Pancreas (tissue), 10 donors: ENCODE data around the gene EBF3. TPM values are rescaled to one million over a fixed set of nuclear protein-coding genes. Genes with fewer than 3 reads are reported as not detected.

ENCODE experiments used
- ATAC-seq, 4 donors: fragments of 200-7000 bp; cut with Tn5 transposase; one replicate each; pipeline versions ENCODE4 v1.8.0 to v1.9.1; 2020; ENCODE audit warnings: mild to moderate bottlenecking in 4 of 4, moderate library complexity in 4 of 4
- DNase-seq, 6 donors: peaks; one replicate each; pipeline ENCODE4 v3.0.0-alpha.2; 2020
- FAIRE-seq: peaks from 2 replicates; lab custom pipeline; 2012; peaks lifted over from hg19 to GRCh38; lab: Jason Lieb, UNC
- H3K27ac ChIP-seq, 4 donors: fragments of 200-600 bp; sonication (generic); 1 replicate in 3 of 4; 2 replicates in 1 of 4; pipeline versions ENCODE4 v1.5.0 to v1.8.0; 2020
- H3K27me3 ChIP-seq, 4 donors: fragments of 200-600 bp; one replicate each; pipeline ENCODE4 v1.8.0; 2021
- H3K36me3 ChIP-seq, 3 donors: fragments of 200-600 bp; sonication (generic) in 1 of 3; one replicate each; pipeline versions ENCODE4 v1.5.0 to v1.8.0; 2020 to 2021
- H3K4me1 ChIP-seq, 3 donors: fragments of 200-600 bp; one replicate each; pipeline ENCODE4 v1.8.0; 2021
- H3K4me3 ChIP-seq, 4 donors: fragments of 200-600 bp; sonication (generic) in 2 of 4; one replicate each; pipeline versions ENCODE4 v1.5.0 to v1.8.0; 2020 to 2021
- H3K9me3 ChIP-seq, 4 donors: fragments of 200-600 bp; one replicate each; pipeline ENCODE4 v1.8.0; 2021
- WGBS, 2 donors: extraction: QIAGEN DNeasy Blood & Tissue Kit; methylation state at CpG; one replicate each; pipeline ENCODE4 v1.1.7; 2013; 5-methylcytosine and 5-hydroxymethylcytosine counted together
- intact Hi-C, 3 donors: fragments of 100-400 bp; cut with DNase I; formaldehyde crosslinking; loops; one replicate each; pipeline versions ENCODE4 v1.11.1 to v1.14.2; 2022
- polyA plus RNA-seq, 2 donors: library from polyadenylated mRNA; stranded (reverse); fragments of 200-250 nt; gene quantifications; one replicate each; pipeline ENCODE4 v1.2.3, GENCODE V29; 2013
- total RNA-seq, 6 donors: library from RNA; stranded (reverse); fragmentation: NEBNext Ultra II Directional in 4 of 6; extraction: Animal tissue kit (Norgen Biotek cat#: 25700) in 4 of 6; gene quantifications; one replicate each; pipeline versions ENCODE4 v1.2.1 to v1.2.4, GENCODE V29; 2021 to 2023
- TF ChIP-seq, protein P1 (sequence below), 4 donors: fragments of 200-600 bp; sonication (generic) in 3 of 4; IDR thresholded peaks; one replicate each; pipeline versions ENCODE4 v1.5.0 to v1.8.0; 2021; ENCODE audit warnings: antibody characterized with exemption in 4 of 4
- donor health status: healthy with polysubstance abuse.
- donor health status: DM: no; HTN: no; CAD: no; lungs with moderate emphysema.
- donor health status: DM: no; HTN: no; CAD: no.
- donor health status: control.
- donor health status: control.
- donor health status: Bipolar disorder and iron deficiency.
- donor health status: DM: yes; HTN: yes; CAD: no.
- donor health status: DM: no; HTN: no; CAD: no.
- donor health status: DM: no; HTN: no; CAD: no.
- donor health status: DM: yes; HTN: yes; CAD: no.

Gene EBF3
- total and polyA plus RNA-seq, 8 donors = 0.47 to 1.5 (median 1.1) TPM

DNA sequence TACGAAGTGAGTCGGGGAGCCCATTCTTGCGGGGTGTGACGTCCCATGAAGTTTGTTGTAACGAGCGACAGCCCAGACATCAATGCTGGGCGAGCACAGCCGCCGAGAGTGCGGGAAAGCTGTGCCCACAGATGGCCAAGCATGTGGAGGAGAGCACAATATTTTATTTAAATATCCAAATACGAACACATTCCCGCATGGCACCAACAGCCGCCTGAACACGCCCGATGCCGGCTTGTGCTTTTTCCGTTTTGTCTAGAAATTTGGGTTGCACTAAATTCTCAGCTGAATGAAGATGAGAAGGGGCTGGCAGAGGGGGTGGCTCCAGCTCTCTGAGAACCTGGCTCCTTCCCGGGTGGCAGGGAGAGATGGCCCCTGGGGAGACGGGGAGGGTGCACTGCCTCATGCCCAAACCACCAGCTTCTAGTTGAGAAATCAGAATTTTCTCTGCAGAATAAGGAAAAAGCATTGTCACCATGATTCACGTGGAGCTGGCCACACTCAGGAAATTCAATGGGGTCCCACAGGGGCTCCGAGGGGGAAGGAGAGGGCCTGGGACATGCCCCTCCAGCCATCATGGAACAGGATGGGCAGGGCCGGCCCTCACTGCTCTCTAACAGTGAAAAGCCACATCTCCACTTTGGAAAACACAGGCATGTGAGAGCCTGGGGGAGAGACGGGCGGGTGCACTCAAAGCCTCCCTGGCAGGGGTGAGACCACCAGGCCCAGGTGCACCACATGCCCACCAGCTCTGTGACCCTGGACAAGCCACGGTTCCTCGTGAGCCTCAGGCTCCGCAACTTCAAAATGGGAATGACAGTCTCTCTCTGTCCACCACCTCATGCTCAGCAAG is 48.3 kb downstream of the EBF3 start:
- Histone ChIP-seq H3K27ac (no peak overlapping the region), H3K36me3 (no peaks in the 10 kb centered on the region), H3K4me1 (no peaks in the 10 kb centered on the region), H3K27me3 (no peaks in the 10 kb centered on the region), H3K4me3 (no peak overlapping the region), H3K9me3 (no peaks in the 10 kb centered on the region)
- ATAC-seq (no peak), FAIRE-seq (no peak), DNase-seq (no peak)
- TF ChIP-seq, protein P1, sequence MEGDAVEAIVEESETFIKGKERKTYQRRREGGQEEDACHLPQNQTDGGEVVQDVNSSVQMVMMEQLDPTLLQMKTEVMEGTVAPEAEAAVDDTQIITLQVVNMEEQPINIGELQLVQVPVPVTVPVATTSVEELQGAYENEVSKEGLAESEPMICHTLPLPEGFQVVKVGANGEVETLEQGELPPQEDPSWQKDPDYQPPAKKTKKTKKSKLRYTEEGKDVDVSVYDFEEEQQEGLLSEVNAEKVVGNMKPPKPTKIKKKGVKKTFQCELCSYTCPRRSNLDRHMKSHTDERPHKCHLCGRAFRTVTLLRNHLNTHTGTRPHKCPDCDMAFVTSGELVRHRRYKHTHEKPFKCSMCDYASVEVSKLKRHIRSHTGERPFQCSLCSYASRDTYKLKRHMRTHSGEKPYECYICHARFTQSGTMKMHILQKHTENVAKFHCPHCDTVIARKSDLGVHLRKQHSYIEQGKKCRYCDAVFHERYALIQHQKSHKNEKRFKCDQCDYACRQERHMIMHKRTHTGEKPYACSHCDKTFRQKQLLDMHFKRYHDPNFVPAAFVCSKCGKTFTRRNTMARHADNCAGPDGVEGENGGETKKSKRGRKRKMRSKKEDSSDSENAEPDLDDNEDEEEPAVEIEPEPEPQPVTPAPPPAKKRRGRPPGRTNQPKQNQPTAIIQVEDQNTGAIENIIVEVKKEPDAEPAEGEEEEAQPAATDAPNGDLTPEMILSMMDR (IDR thresholded peaks at IDR 0.05) = no peak
- 76 to 86% methylated on average over 27 of the region's 27 CpGs for WGBS, 2 donors
- intact Hi-C loops = no loop called here

DNA sequence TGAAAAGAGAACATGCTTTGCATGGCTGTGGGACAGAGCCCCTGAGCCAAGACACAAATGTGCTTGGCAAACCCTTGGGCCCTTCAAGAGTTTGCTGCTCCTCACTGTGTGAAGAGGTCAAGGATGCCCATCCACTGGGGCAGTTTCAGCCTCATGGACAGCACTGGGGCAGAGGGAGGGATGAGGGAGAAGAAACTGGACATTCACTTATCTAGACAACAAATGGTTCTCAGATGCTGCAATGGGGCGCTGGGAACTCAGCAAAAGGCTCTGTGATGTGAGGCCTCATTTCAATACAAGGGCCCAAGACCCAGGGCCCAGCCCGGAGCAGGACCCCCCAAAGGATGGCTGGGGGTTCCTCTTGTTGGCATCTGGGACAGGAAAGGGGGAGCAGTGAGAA is 49.1 kb downstream of the EBF3 start:
- intact Hi-C loops = no loop called here
- DNase-seq (no peak), ATAC-seq (no peak), FAIRE-seq (no peak)
- H3K36me3 ChIP-seq = no peaks in the 10 kb centered on the region
- 62 to 83% methylated on average over 2 of the region's 2 CpGs for WGBS, 2 donors
- no peaks in the 10 kb centered on the region for H3K27me3 ChIP-seq
- H3K4me3 ChIP-seq = no peak overlapping the region
- TF ChIP-seq, protein P1 (IDR thresholded peaks at IDR 0.05) = no peak
- no peaks in the 10 kb centered on the region for H3K4me1 ChIP-seq
- H3K27ac ChIP-seq = no peak overlapping the region
- H3K9me3 ChIP-seq = no peaks in the 10 kb centered on the region

DNA sequence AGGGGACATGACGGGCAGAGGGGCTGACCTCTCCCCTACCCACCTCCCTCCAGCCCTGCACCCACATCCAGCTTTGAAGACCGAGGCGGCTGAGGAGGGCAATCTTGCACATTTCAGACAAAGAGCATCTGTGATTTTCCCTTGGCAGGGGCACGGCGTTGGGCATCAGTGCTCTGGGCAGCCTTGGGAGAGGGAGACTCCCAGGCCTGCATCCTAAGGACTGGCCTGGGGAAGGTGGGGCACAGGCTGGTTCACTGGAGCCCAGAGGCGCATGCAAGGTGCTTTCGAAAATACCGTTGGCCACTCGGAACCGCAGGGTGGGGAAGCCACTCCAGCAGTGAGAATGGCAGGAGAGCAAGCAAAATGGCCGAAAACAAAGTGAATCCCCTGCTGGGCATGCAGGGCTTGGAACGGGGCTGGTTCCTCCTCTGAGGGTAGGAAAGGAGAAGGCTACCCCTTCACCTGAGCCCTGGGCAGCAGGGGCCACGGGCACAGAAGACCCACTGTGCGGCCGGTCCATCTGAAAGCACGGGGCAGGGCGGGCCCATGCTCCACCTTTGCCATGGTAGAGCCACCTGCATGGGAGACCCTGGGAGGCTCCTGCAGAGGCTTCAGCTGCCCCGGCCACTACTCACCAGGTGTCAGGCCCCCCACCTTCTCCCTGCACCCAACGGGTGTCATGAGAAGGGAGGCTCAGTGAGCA is 49.8 kb downstream of the EBF3 start:
- no peak for DNase-seq
- H3K4me1 ChIP-seq = no peaks in the 10 kb centered on the region
- H3K27me3 ChIP-seq = peaks cover 0 to 6% (median 0%) of the 10 kb centered on the region in 4 donors
- no peak for FAIRE-seq
- intact Hi-C loops = no loop called here
- 75 to 84% methylated on average over 19 of the region's 19 CpGs for WGBS, 2 donors
- no peak overlapping the region for H3K4me3 ChIP-seq
- no peak overlapping the region for H3K27ac ChIP-seq
- TF ChIP-seq, protein P1 (IDR thresholded peaks at IDR 0.05) = no peak
- H3K9me3 ChIP-seq = no peaks in the 10 kb centered on the region
- no peaks in the 10 kb centered on the region for H3K36me3 ChIP-seq
- ATAC-seq = no peak

DNA sequence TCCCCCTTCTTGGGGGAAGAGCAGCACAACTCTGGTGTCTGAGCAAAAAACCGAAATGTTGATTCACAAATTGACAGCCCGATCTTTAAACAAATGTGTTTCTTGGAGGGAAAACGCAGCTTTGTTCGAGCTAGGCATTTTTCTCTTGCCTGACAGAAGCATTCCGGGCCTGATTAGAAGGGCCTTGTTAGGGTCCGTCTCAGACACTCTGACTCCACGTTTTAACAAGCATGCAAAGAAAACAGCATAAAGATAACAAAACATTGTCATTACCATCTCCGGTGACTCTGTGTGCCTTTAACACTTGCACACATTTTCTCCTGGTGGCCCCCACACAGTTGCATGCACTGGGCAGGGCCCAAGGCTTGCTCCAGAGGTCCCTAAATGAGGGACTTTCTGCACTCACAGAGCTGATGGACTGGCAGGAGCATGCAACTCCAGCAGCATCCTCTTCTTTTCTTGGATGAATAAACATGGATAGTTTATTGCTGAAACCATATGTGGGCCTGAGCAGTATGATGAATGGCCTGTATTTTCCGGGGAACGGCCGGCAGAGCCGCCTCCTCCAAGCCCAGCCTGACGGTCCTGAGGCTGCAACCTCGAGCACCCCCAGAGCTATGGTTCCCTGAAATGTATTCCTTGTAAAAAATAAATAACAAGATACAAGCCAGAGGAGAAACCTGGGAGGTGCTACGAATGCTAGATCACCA is 50.9 kb downstream of the EBF3 start:
- ATAC-seq (no peak), FAIRE-seq (no peak), DNase-seq (no peak)
- no peaks in the 10 kb centered on the region for H3K36me3 ChIP-seq
- H3K27ac ChIP-seq = no peak overlapping the region
- peaks cover 0 to 11% (median 0%) of the 10 kb centered on the region in 4 donors for H3K27me3 ChIP-seq
- no peak overlapping the region for H3K4me3 ChIP-seq
- intact Hi-C loops = no loop called here
- no peaks in the 10 kb centered on the region for H3K9me3 ChIP-seq
- no peaks in the 10 kb centered on the region for H3K4me1 ChIP-seq
- WGBS, 2 donors = 56 to 60% methylated on average over 15 of the region's 15 CpGs
- TF ChIP-seq, protein P1 (IDR thresholded peaks at IDR 0.05) = no peak
